ENCODE results near the gene TMEM14C.
A peak's percentile ranks its signal among the peaks of the same experiment; 100 is the strongest.

Gene TMEM14C

DNA sequence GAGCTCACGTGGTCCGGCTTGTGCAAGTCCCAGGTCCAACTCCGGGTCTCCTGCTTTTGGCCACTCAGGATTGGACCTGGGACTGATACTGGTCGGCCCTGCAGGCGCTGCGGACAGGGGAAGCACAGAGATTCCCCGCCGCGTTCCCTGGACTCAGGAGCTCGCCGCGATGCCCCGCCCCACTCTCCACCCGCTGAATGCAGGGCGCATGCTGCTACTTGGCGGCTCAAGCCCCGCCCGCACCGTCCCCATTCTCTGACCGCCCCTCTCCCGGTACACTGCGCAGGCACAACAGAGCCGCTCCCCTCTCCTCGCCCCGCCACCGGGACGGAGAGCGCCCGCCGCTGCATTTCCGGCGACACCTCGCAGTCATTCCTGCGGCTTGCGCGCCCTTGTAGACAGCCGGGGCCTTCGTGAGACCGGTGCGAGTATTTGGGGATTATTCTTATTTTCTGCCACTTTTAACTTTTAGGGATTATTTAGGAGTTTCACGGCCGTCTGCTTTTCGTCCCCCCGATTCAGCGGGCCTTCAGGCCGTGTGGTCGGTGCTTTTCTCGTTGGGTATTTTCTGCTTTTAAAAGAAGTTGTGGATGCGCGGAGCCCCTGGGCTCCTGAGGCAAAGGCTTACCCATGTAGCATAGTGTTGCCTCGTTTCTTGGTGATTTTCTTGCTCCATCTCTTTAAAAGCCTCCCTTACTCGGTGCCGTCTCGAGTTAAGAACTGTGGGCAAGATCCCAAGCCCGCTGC lies at the start of gene TMEM14C:
Gene TMEM14C, plus strand, starts transcription at position 251 of the 747 bp plus-strand sequence. CDS start 1,544 bp downstream, outside the sequence.
- Mint-ChIP-seq H3K9me3 (peaks cover 15% of the 10 kb centered on the region), H3K36me3 (ENCODE audit: low read depth) (peaks cover 32% of the 10 kb centered on the region), H3K4me3 (peak within 1 kb of the TSS; percentile 97), H3K27ac (peak within 1 kb of the TSS; percentile 99), H3K27me3 (ENCODE audit: low read depth, poor library complexity) (peaks cover 3% of the 10 kb centered on the region), H3K4me1 (peaks cover 51% of the 10 kb centered on the region)
- DNase-seq: peak; percentile 99
- no peak for TF ChIP-seq CTCF (IDR thresholded peaks at IDR 0.05)

- Mint-ChIP-seq H3K4me3 (no peak overlapping the region), H3K27ac (peak overlapping the region; percentile 9), H3K9me3 (peaks cover 4% of the 10 kb centered on the region), H3K27me3 (ENCODE audit: low read depth, poor library complexity) (peaks cover 3% of the 10 kb centered on the region), H3K36me3 (ENCODE audit: low read depth) (peaks cover 4% of the 10 kb centered on the region), H3K4me1 (no peaks in the 10 kb centered on the region)
- no peak for DNase-seq
- no peak for TF ChIP-seq CTCF (IDR thresholded peaks at IDR 0.05)
Measured at GRCh38 chr6:10676403-10676802, 46.5 kb upstream of the TMEM14C start.

DNA sequence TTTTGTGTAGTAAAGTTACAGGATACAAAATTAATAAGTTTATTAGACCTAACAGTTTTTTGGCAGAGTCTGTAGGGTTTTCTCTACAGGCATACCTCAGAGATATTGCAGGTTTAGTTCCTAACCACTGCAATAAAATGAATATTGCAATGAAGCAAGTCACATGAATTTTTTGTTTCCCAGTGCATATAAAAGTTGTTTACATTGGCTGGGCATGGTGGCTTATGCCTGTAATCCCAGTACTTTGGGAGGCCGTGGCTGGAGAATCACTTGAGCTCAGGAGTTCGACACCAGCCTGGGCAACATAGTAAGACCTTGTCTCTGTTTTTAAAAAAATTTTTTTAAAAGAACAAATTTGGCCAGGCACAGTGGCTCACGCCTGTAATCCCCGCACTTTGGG lies 44.4 kb upstream of the TMEM14C start:
- Mint-ChIP-seq H3K27me3 (ENCODE audit: low read depth, poor library complexity) (peaks cover 3% of the 10 kb centered on the region), H3K27ac (no peak overlapping the region), H3K9me3 (peaks cover 4% of the 10 kb centered on the region), H3K36me3 (ENCODE audit: low read depth) (peaks cover 4% of the 10 kb centered on the region), H3K4me1 (no peaks in the 10 kb centered on the region), H3K4me3 (no peak overlapping the region)
- no peak for DNase-seq
- no peak for TF ChIP-seq CTCF (IDR thresholded peaks at IDR 0.05)

DNA sequence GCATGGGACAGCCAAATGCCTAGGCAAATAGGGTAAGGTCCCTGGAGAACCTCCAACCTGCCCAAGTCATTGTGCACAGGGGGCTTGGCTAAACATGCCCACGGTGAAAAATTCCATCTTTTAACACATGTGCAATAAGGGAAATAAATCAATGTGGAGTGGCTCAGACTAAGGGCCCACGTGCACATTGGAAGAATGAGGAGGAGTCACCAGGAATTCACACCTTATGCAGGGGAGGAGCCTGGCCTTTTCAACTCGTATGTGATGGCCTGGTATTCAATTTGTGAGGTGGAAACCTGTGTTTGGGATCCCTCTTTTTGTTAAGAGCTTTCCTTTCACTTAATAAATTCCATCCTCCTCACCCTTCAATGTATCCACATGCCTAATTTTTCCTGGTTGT lies 41.1 kb upstream of the TMEM14C start:
- H3K4me1 Mint-ChIP-seq: no peaks in the 10 kb centered on the region
- no peaks in the 10 kb centered on the region for H3K9me3 Mint-ChIP-seq
- H3K27ac Mint-ChIP-seq: no peak overlapping the region
- peaks cover 26% of the 10 kb centered on the region for H3K27me3 Mint-ChIP-seq (ENCODE audit: low read depth, poor library complexity)
- no peaks in the 10 kb centered on the region for H3K36me3 Mint-ChIP-seq (ENCODE audit: low read depth)
- no peak overlapping the region for H3K4me3 Mint-ChIP-seq
- TF ChIP-seq CTCF (IDR thresholded peaks at IDR 0.05): no peak
- no peak for DNase-seq

- TF ChIP-seq CTCF (IDR thresholded peaks at IDR 0.05): no peak
- Mint-ChIP-seq H3K36me3 (ENCODE audit: low read depth) (no peaks in the 10 kb centered on the region), H3K4me3 (no peak overlapping the region), H3K27ac (no peak overlapping the region), H3K9me3 (no peaks in the 10 kb centered on the region), H3K4me1 (no peaks in the 10 kb centered on the region), H3K27me3 (ENCODE audit: low read depth, poor library complexity) (peaks cover 33% of the 10 kb centered on the region)
- DNase-seq: no peak
Measured at GRCh38 chr6:10682355-10682988, 40.4 kb upstream of the TMEM14C start.

Data from nephron progenitor cell (in vitro differentiated cells).